IMR-90 (cell line): ENCODE measurements around the gene ADGRA1. TPM values are rescaled to one million over a fixed set of nuclear protein-coding genes. Genes with fewer than 3 reads are reported as not detected.

Experiments used
- ATAC-seq: fragments of 200-7000 bp; cut with Tn5 transposase; 2 replicates; pipeline ENCODE4 v1.9.1; 2020; ENCODE audit warnings: low read depth, mild to moderate bottlenecking, moderate library complexity
- Bru-seq: library from RNA; stranded (reverse); fragments of 400-500 nt; gene quantifications from one replicate; lab custom pipeline; 2021; lab: Mats Ljungman, UMichigan
- BruChase-seq, 2 experiments: library from RNA; stranded (reverse); fragments of 400-500 nt; gene quantifications; one replicate each; lab custom pipeline; 2021; lab: Mats Ljungman, UMichigan
- BruUV-seq: library from RNA; stranded (reverse); fragments of 400-500 nt; replicated peaks from 2 replicates; lab custom pipeline; 2021; lab: Mats Ljungman, UMichigan
- CTCF ChIA-PET: fragments of 300-600 bp; formaldehyde crosslinking; extraction: SDS; loops from one replicate; lab custom pipeline; 2021; ENCODE audit warnings: antibody characterized with exemption; lab: Yijun Ruan, JAX
- POLR2A ChIA-PET: fragments of 300-600 bp; sonication (Branson Sonifier 250); formaldehyde crosslinking; loops from one replicate; lab custom pipeline; 2022; ENCODE audit warnings: antibody characterized with exemption; ENCODE audit not compliant: unreplicated experiment; lab: Charles Lee
- DNase-seq: peaks from one replicate; pipeline ENCODE4 v3.0.0; 2013
- H2AFZ ChIP-seq: replicated peaks from 2 replicates; pipeline ENCODE3; 2013; ENCODE audit warnings: low read length, mild to moderate bottlenecking; ENCODE audit not compliant: poor library complexity
- H2AK5ac ChIP-seq: 2 replicates; pipeline ENCODE4 v1.6.1; 2013; ENCODE audit warnings: low read depth, low read length, inconsistent platforms
- H2AK9ac ChIP-seq: replicated peaks from 2 replicates; pipeline ENCODE3; 2013; ENCODE audit warnings: mild to moderate bottlenecking, low read depth, low read length, moderate library complexity; ENCODE audit not compliant: poor library complexity
- H2BK120ac ChIP-seq: 2 replicates; pipeline ENCODE4 v1.6.1; 2013; ENCODE audit warnings: low read depth, low read length, inconsistent platforms
- H2BK15ac ChIP-seq: 3 replicates; pipeline ENCODE4 v1.6.1; 2013; ENCODE audit warnings: low read depth, low read length, inconsistent platforms
- H2BK20ac ChIP-seq: 2 replicates; pipeline ENCODE4 v1.6.1; 2013; ENCODE audit warnings: low read depth, mild to moderate bottlenecking, inconsistent platforms, low read length, moderate library complexity
- H2BK5ac ChIP-seq: 2 replicates; pipeline ENCODE4 v1.6.1; 2013; ENCODE audit warnings: mild to moderate bottlenecking, low read depth, low read length, inconsistent platforms; ENCODE audit not compliant: poor library complexity, severe bottlenecking
- H3K14ac ChIP-seq: replicated peaks from 2 replicates; pipeline ENCODE4 v1.6.1; 2013; ENCODE audit warnings: low read depth, low read length, inconsistent platforms
- H3K18ac ChIP-seq: 2 replicates; pipeline ENCODE4 v1.6.1; 2013; ENCODE audit warnings: low read depth, low read length, control low read depth
- H3K23ac ChIP-seq: 2 replicates; pipeline ENCODE4 v1.6.1; 2013; ENCODE audit warnings: low read depth, low read length, inconsistent platforms
- H3K27ac ChIP-seq: 2 replicates; pipeline ENCODE4 v1.5.1; 2013; ENCODE audit warnings: mild to moderate bottlenecking, control low read depth, low read length; ENCODE audit not compliant: insufficient read depth
- H3K27me3 ChIP-seq: 2 replicates; pipeline ENCODE4 v1.6.1; 2013; ENCODE audit warnings: low read length; ENCODE audit not compliant: control insufficient read depth, insufficient read depth
- H3K36me3 ChIP-seq: 2 replicates; pipeline ENCODE4 v1.6.1; 2013; ENCODE audit warnings: low read length, mixed read lengths; ENCODE audit not compliant: control insufficient read depth, insufficient read depth
- H3K4ac ChIP-seq: 2 replicates; pipeline ENCODE4 v1.6.1; 2013; ENCODE audit warnings: low read depth, low read length, inconsistent platforms
- H3K4me1 ChIP-seq: 2 replicates; pipeline ENCODE4 v1.6.1; 2013; ENCODE audit warnings: low read length, mixed read lengths; ENCODE audit not compliant: control insufficient read depth, insufficient read depth
- H3K4me2 ChIP-seq: 2 replicates; pipeline ENCODE4 v1.6.1; 2013; ENCODE audit warnings: low read depth, mild to moderate bottlenecking, control low read depth, low read length, moderate library complexity
- H3K4me3 ChIP-seq: 2 replicates; pipeline ENCODE4 v1.5.1; 2013; ENCODE audit warnings: low read depth, mild to moderate bottlenecking, control low read depth, low read length, moderate library complexity; ENCODE audit not compliant: insufficient read depth
- H3K56ac ChIP-seq: 2 replicates; pipeline ENCODE4 v1.6.1; 2013; ENCODE audit warnings: low read length, inconsistent platforms; ENCODE audit not compliant: insufficient read depth; ENCODE audit errors: extremely low read depth
- H3K79me1 ChIP-seq, 2 experiments: 2 replicates each; pipeline ENCODE4 v1.6.1; 2013; ENCODE audit warnings: low read length in 2 of 2, inconsistent platforms in 1 of 2, low read depth in 1 of 2
- H3K9ac ChIP-seq: 2 replicates; pipeline ENCODE4 v1.6.1; 2013; ENCODE audit warnings: low read depth, low read length, control low read depth
- H3K9me1 ChIP-seq: 2 replicates; pipeline ENCODE4 v1.6.1; 2013; ENCODE audit warnings: low read length, inconsistent platforms; ENCODE audit not compliant: insufficient read depth
- H3K9me3 ChIP-seq: 2 replicates; pipeline ENCODE4 v1.6.1; 2013; ENCODE audit warnings: low read length; ENCODE audit not compliant: control insufficient read depth, insufficient read depth
- H4K20me1 ChIP-seq: 2 replicates; pipeline ENCODE4 v1.6.1; 2013; ENCODE audit warnings: low read length, inconsistent platforms; ENCODE audit not compliant: insufficient read depth
- H4K5ac ChIP-seq: 2 replicates; pipeline ENCODE4 v1.6.1; 2013; ENCODE audit warnings: mild to moderate bottlenecking, low read depth, low read length, control low read depth
- H4K8ac ChIP-seq, 2 experiments: 2 replicates each; pipeline ENCODE4 v1.6.1; 2013; ENCODE audit warnings: low read depth in 2 of 2, low read length in 2 of 2, control low read depth in 1 of 2, inconsistent platforms in 1 of 2
- H4K91ac ChIP-seq: 2 replicates; pipeline ENCODE4 v1.6.1; 2013; ENCODE audit warnings: low read depth, low read length, inconsistent platforms; ENCODE audit not compliant: insufficient read depth
- FOS ChIP-seq: fragments of 150-350 bp; IDR thresholded peaks from 2 replicates; pipeline ENCODE4 v1.6.1; 2016; ENCODE audit warnings: low read depth, low read length
- RCOR1 ChIP-seq: IDR thresholded peaks from 2 replicates; pipeline ENCODE4 v1.6.1; 2012; ENCODE audit warnings: mild to moderate bottlenecking, low read length, improper control_type of control experiment; ENCODE audit not compliant: insufficient replicate concordance
- WGBS, 2 experiments: methylation state at CpG; one replicate each; pipeline versions ENCODE4 v1.1.5 to v1.1.7; 2013; ENCODE audit warnings: missing lambda C conversion rate in 2 of 2; ENCODE audit not compliant: insufficient read length in 1 of 2; ENCODE audit errors: extremely low coverage in 2 of 2; 5-methylcytosine and 5-hydroxymethylcytosine counted together
- dilution Hi-C: fragments of 300-500 bp; cut with HindIII; formaldehyde crosslinking; loops from one replicate; pipeline ENCODE4 v1.14.3; 2018; ENCODE audit warnings: low sequenced_read_pairs; ENCODE audit not compliant: unreplicated experiment
- in situ Hi-C: fragments of 300-500 bp; cut with MboI; formaldehyde crosslinking; loops from 3 replicates; pipeline ENCODE4 v1.14.3; 2019; ENCODE audit warnings: low sequenced_read_pairs, inconsistent platforms, mixed read lengths
- intact Hi-C: fragments of 100-400 bp; cut with micrococcal nuclease; formaldehyde crosslinking; loops from 2 replicates; pipeline ENCODE4 v1.10.0; 2022
- long read RNA-seq: library from polyadenylated mRNA; unstranded; transcript quantifications from one replicate; pipeline ENCODE4 v2.0.0, GENCODE V29; 2021; ENCODE audit not compliant: unreplicated experiment
- polyA plus RNA-seq, 3 experiments: library from polyadenylated mRNA; depleted of rRNA; stranded (reverse); fragments of >200 nt; gene quantifications; 2 replicates each; pipeline ENCODE4 v1.2.3, GENCODE V29; 2012; ENCODE audit warnings: low replicate concordance in 1 of 3
- total RNA-seq: library from RNA; depleted of rRNA; stranded (reverse); fragments of >200 nt; gene quantifications from 2 replicates; pipeline ENCODE4 v1.2.3, GENCODE V29; 2012; rRNA removed

ADGRA1 gene, protein sequence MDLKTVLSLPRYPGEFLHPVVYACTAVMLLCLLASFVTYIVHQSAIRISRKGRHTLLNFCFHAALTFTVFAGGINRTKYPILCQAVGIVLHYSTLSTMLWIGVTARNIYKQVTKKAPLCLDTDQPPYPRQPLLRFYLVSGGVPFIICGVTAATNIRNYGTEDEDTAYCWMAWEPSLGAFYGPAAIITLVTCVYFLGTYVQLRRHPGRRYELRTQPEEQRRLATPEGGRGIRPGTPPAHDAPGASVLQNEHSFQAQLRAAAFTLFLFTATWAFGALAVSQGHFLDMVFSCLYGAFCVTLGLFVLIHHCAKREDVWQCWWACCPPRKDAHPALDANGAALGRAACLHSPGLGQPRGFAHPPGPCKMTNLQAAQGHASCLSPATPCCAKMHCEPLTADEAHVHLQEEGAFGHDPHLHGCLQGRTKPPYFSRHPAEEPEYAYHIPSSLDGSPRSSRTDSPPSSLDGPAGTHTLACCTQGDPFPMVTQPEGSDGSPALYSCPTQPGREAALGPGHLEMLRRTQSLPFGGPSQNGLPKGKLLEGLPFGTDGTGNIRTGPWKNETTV
- total RNA-seq (not detected in 2 replicates), polyA plus RNA-seq (2012; rRNA removed) (not detected in 2 replicates), Bru-seq, nascent RNA (not detected), BruChase-seq, experiment 1, labeled RNA remaining after a 6-hour chase (not detected), BruChase-seq, experiment 2, labeled RNA remaining after a 2-hour chase (not detected)
- not detected in 2 replicates for polyA plus RNA-seq (2012; cell fraction: cytosol; rRNA removed)
- polyA plus RNA-seq (2012; cell fraction: nucleus; rRNA removed; ENCODE audit: low replicate concordance), result 0.03 TPM in 1 of 2 replicates, not detected in the other
- long read RNA-seq, result 0 reads

DNA sequence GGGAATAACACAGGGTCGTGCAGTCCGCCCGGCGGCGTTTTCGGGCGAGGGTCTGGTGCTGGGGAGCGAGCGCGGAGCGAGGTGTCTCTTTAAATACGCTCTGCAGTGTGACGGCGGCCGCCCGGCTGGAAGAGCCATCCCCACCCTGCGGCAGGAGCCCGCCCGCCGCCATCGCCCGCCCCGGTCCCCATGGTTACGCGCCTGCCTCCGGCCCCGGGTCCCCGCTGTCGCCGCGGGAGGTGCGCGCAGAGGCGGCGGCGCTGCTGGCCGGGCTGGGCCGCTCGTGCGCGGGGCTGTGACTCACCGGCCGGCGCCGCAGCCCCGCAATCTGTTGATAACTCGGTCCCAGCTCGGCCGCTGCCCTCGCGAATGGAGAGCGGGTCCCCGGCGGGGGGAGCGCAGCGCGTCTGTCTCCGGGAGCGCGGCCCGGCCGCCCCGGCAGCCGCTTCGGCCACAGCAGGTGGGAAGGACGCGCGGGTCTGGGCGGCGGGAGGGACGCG lies at the start of gene ADGRA1:
Gene ADGRA1 (plus strand): TSS at position 246 of the 500 bp plus-strand sequence. CDS start 986 bp downstream, outside the sequence.
- H3K23ac ChIP-seq, result no peak within 1 kb of the TSS
- H3K9ac ChIP-seq, result no peak within 1 kb of the TSS
- no peak within 1 kb of the TSS for H4K91ac ChIP-seq
- no peak within 1 kb of the TSS for H3K14ac ChIP-seq
- H3K27ac ChIP-seq, result no peak within 1 kb of the TSS
- dilution Hi-C loops, result no loop called here
- no peaks in the 10 kb centered on the region for H3K79me1 ChIP-seq
- 0% methylated on average over 23 of the region's 72 CpGs; no CpG with 5 or more reads in 1 of the 2 experiments for WGBS, 2 experiments
- no peaks in the 10 kb centered on the region for H4K20me1 ChIP-seq
- no peak within 1 kb of the TSS for H2BK20ac ChIP-seq
- no peak within 1 kb of the TSS for H4K8ac ChIP-seq
- H2AK9ac ChIP-seq, result no peak within 1 kb of the TSS
- H3K18ac ChIP-seq, result no peak within 1 kb of the TSS
- H2AK5ac ChIP-seq, result no peak within 1 kb of the TSS
- ATAC-seq (peak; percentile 32; the same call in 1 of the 2 replicates), DNase-seq (no peak)
- CTCF ChIA-PET, result no interaction called here
- in situ Hi-C loops, result no loop called here
- H2BK15ac ChIP-seq, result no peak within 1 kb of the TSS
- POLR2A ChIA-PET, result no interaction called here
- no peak within 1 kb of the TSS for H3K4me3 ChIP-seq
- H4K5ac ChIP-seq, result no peak within 1 kb of the TSS
- H3K9me1 ChIP-seq, result no peaks in the 10 kb centered on the region
- H2BK5ac ChIP-seq, result no peak within 1 kb of the TSS
- no peak within 1 kb of the TSS for H3K56ac ChIP-seq
- BruUV-seq, result no TSS peak
- no peak within 1 kb of the TSS for H3K4me2 ChIP-seq
- no peaks in the 10 kb centered on the region for H3K4me1 ChIP-seq
- no peak within 1 kb of the TSS for H2AFZ ChIP-seq
- TF ChIP-seq RCOR1, result no peak
- no peak for TF ChIP-seq FOS
- no peak within 1 kb of the TSS for H3K4ac ChIP-seq
- intact Hi-C loops, result no loop called here
- H3K9me3 ChIP-seq, result no peaks in the 10 kb centered on the region
- peaks cover 48% of the 10 kb centered on the region for H3K27me3 ChIP-seq
- no peaks in the 10 kb centered on the region for H3K36me3 ChIP-seq
- no peak within 1 kb of the TSS for H2BK120ac ChIP-seq
